Esophagus muscularis mucosa (tissue), 4 donors: ENCODE data around the gene MNDA. TPM values are rescaled to one million over a fixed set of nuclear protein-coding genes. Genes with fewer than 3 reads are reported as not detected.

Experiments used
- DNase-seq: peaks from one replicate; pipeline ENCODE4 v3.0.0-alpha.2; 2017; ENCODE audit errors: extremely low spot score
- H3K27ac ChIP-seq, 4 donors: fragments of 200-600 bp; sonication (generic); replicated peaks in 1 of 4; 1 replicate in 3 of 4; 2 replicates in 1 of 4; pipeline ENCODE4 v1.5.1; 2016 to 2019; ENCODE audit warnings: mild to moderate bottlenecking in 1 of 4
- H3K27me3 ChIP-seq, 4 donors: fragments of 200-600 bp; sonication (generic); one replicate each; pipeline versions ENCODE4 v1.5.1 to v1.6.0; 2016 to 2019
- H3K36me3 ChIP-seq, 4 donors: fragments of 200-600 bp; sonication (generic); one replicate each; pipeline ENCODE4 v1.5.1; 2016 to 2019
- H3K4me1 ChIP-seq, 4 donors: fragments of 200-600 bp; sonication (generic); one replicate each; pipeline ENCODE4 v1.5.1; 2016 to 2019
- H3K4me3 ChIP-seq, 4 donors: fragments of 200-600 bp; sonication (generic); 1 replicate in 2 of 4; 2 replicates in 2 of 4; pipeline ENCODE4 v1.5.1; 2016 to 2019; ENCODE audit warnings: mild to moderate bottlenecking in 4 of 4, moderate library complexity in 1 of 4
- H3K9me3 ChIP-seq, 4 donors: fragments of 200-600 bp; sonication (generic); 1 replicate in 3 of 4; 2 replicates in 1 of 4; pipeline ENCODE4 v1.5.1; 2016 to 2019
- CTCF ChIP-seq, 3 experiments: fragments of 200-600 bp in 2 of 3; fragments of 450-650 bp in 1 of 3; sonication (generic) in 2 of 3; IDR thresholded peaks; one replicate each; pipeline ENCODE4 v1.5.1; 2017 to 2019; ENCODE audit warnings: antibody characterized with exemption in 3 of 3, mild to moderate bottlenecking in 2 of 3, moderate library complexity in 1 of 3
- EP300 ChIP-seq: sonication (generic); formaldehyde crosslinking; IDR thresholded peaks from one replicate; pipeline ENCODE4 v1.6.1; 2017; ENCODE audit warnings: antibody characterized with exemption
- POLR2A ChIP-seq: fragments of 450-650 bp; IDR thresholded peaks from one replicate; pipeline ENCODE4 v1.6.1; 2017; ENCODE audit warnings: antibody characterized with exemption, moderate library complexity, mild to moderate bottlenecking, low read depth
- POLR2AphosphoS5 ChIP-seq, 2 donors: sonication (generic); formaldehyde crosslinking; IDR thresholded peaks; one replicate each; pipeline ENCODE4 v1.6.1; 2017; ENCODE audit warnings: antibody characterized with exemption in 2 of 2
- WGBS: methylation state at CpG from one replicate; pipeline ENCODE4 v1.1.5; 2018; 5-methylcytosine and 5-hydroxymethylcytosine counted together
- intact Hi-C: fragments of 100-400 bp; cut with DNase I; formaldehyde crosslinking; loops from one replicate; pipeline ENCODE4 v1.15.1; 2023
- total RNA-seq, 4 donors: library from RNA; depleted of rRNA; stranded (reverse); fragments of >200 nt; gene quantifications; one replicate each; pipeline versions ENCODE4 v1.1.0 to v1.2.1, GENCODE V29; 2016

Gene MNDA
- total RNA-seq, 4 donors from 2014 or later, result 2.1 to 19.7 (median 3.2) TPM

- TF ChIP-seq CTCF (IDR thresholded peaks at IDR 0.05) (no peak), POLR2AphosphoS5 (IDR thresholded peaks at IDR 0.05) (no peak), POLR2A (no peak), EP300 (no peak)
- 82% methylated on average over 2 of the region's 2 CpGs for WGBS
- H3K27me3 ChIP-seq, result no peaks in the 10 kb centered on the region
- no peak for DNase-seq
- H3K36me3 ChIP-seq, result no peaks in the 10 kb centered on the region
- no peak overlapping the region for H3K4me3 ChIP-seq
- H3K4me1 ChIP-seq, result no peaks in the 10 kb centered on the region
- no peaks in the 10 kb centered on the region for H3K9me3 ChIP-seq
- no peak overlapping the region for H3K27ac ChIP-seq
- intact Hi-C loops, result no loop called here
These were observed 30.6 kb upstream of the MNDA start for GRCh38 chr1:158800526-158800925.

GRCh38 chr1:158801396-158801795 is 29.8 kb upstream of the MNDA start:
- no peaks in the 10 kb centered on the region for H3K4me1 ChIP-seq
- DNase-seq, result no peak
- no peaks in the 10 kb centered on the region for H3K36me3 ChIP-seq
- H3K27ac ChIP-seq, result no peak overlapping the region
- no peaks in the 10 kb centered on the region for H3K9me3 ChIP-seq
- no peak overlapping the region for H3K4me3 ChIP-seq
- no peaks in the 10 kb centered on the region for H3K27me3 ChIP-seq
- intact Hi-C loops, result no loop called here
- TF ChIP-seq POLR2A (no peak), EP300 (no peak), CTCF (IDR thresholded peaks at IDR 0.05) (no peak), POLR2AphosphoS5 (IDR thresholded peaks at IDR 0.05) (no peak)
- 71% methylated on average over 1 of the region's 1 CpG for WGBS

GRCh38 chr1:158803678-158804077 is 27.5 kb upstream of the MNDA start:
- peaks cover 0 to 4% (median 0%) of the 10 kb centered on the region in 4 donors for H3K27me3 ChIP-seq
- no peak overlapping the region for H3K27ac ChIP-seq
- no peak overlapping the region for H3K4me3 ChIP-seq
- WGBS, result 89% methylated on average over 1 of the region's 1 CpG
- H3K36me3 ChIP-seq, result no peaks in the 10 kb centered on the region
- no peak for DNase-seq
- TF ChIP-seq POLR2AphosphoS5 (IDR thresholded peaks at IDR 0.05) (no peak), CTCF (IDR thresholded peaks at IDR 0.05) (no peak), POLR2A (no peak), EP300 (no peak)
- intact Hi-C loops, result no loop called here
- H3K4me1 ChIP-seq, result no peaks in the 10 kb centered on the region
- H3K9me3 ChIP-seq, result no peaks in the 10 kb centered on the region

- TF ChIP-seq POLR2AphosphoS5 (IDR thresholded peaks at IDR 0.05), result no peak
- TF ChIP-seq EP300, result no peak
- TF ChIP-seq POLR2A, result no peak
- TF ChIP-seq CTCF (IDR thresholded peaks at IDR 0.05), result no peak
- intact Hi-C loops, result no loop called here
- WGBS, result 41% methylated on average over 6 of the region's 6 CpGs
- Histone ChIP-seq H3K27me3 (peaks cover 0 to 8% (median 0%) of the 10 kb centered on the region in 4 donors), H3K4me1 (no peaks in the 10 kb centered on the region), H3K9me3 (no peaks in the 10 kb centered on the region), H3K27ac (no peak overlapping the region), H3K36me3 (no peaks in the 10 kb centered on the region), H3K4me3 (no peak overlapping the region)
- no peak for DNase-seq
These were observed 24.1 kb upstream of the MNDA start for GRCh38 chr1:158806916-158807536.

GRCh38 chr1:158809256-158809655 is 21.9 kb upstream of the MNDA start:
- TF ChIP-seq POLR2A (no peak), CTCF (IDR thresholded peaks at IDR 0.05) (no peak), EP300 (no peak), POLR2AphosphoS5 (IDR thresholded peaks at IDR 0.05) (no peak)
- H3K4me3 ChIP-seq, result no peak overlapping the region
- DNase-seq, result no peak
- 64% methylated on average over 3 of the region's 3 CpGs for WGBS
- no peak overlapping the region for H3K27ac ChIP-seq
- peaks cover 0 to 8% (median 0%) of the 10 kb centered on the region in 4 donors for H3K27me3 ChIP-seq
- no peaks in the 10 kb centered on the region for H3K36me3 ChIP-seq
- H3K9me3 ChIP-seq, result no peaks in the 10 kb centered on the region
- intact Hi-C loops, result no loop called here
- H3K4me1 ChIP-seq, result no peaks in the 10 kb centered on the region
